ENCODE measurements around the gene TGM4. TPM values are rescaled to one million over a fixed set of nuclear protein-coding genes. Genes with fewer than 3 reads are reported as not detected.

TGM4 gene
- total RNA-seq, 3 donors from 2014 or later: 0.16 TPM; not detected in 2

- Histone ChIP-seq H3K27ac (peak overlapping the region; percentile 21 to 26), H3K4me3 (no peak overlapping the region), H3K4me1 (peaks cover 0 to 7% of the 10 kb centered on the region in 2 donors), H3K9me3 (no peaks in the 10 kb centered on the region), H3K27me3 (no peaks in the 10 kb centered on the region), H3K36me3 (no peaks in the 10 kb centered on the region)
- intact Hi-C loops (cut with DNase I; ENCODE audit: low total_unique reads): no loop called here
- TF ChIP-seq POLR2A (IDR thresholded peaks at IDR 0.05): no peak
- TF ChIP-seq CTCF (IDR thresholded peaks at IDR 0.05): no peak
- TF ChIP-seq POLR2AphosphoS5 (IDR thresholded peaks at IDR 0.05): no peak
- DNase-seq (ENCODE audit: low spot score in 2 of 2): no peak
Measured at GRCh38 chr3:44963571-44964325, 89.3 kb downstream of the TGM4 start.

Other genes with a start within 250 kb of the TGM4 start
- 10 to 100 TPM; 18.0 to 26.2 (median 18.4) TPM for gene ZNF197, start 249.6 kb upstream of the TGM4 start, total RNA-seq
- 10 to 100 TPM in 2 of 3 donors, 1 to 10 TPM in 1; 8.8 to 18.7 (median 13.1) TPM for gene ZNF35, start 225.9 kb upstream of the TGM4 start, total RNA-seq
- 1 to 10 TPM; 4.6 to 9.5 (median 6.6) TPM for gene ZNF502, start 161.9 kb upstream of the TGM4 start, total RNA-seq
- 1 to 10 TPM; 4.9 to 9.1 (median 5.4) TPM for gene ZNF501, start 145.0 kb upstream of the TGM4 start, total RNA-seq
- 10 to 100 TPM; 25.6 to 35.9 (median 31.5) TPM for gene KIAA1143, start 113.0 kb upstream of the TGM4 start, total RNA-seq
- gene KIF15, start 112.8 kb upstream of the TGM4 start, total RNA-seq: 1 to 10 TPM in 1 of 3 donors, under 1 TPM in 2; 0.66 to 1.1 (median 0.73) TPM
- gene TMEM42, start 12.7 kb upstream of the TGM4 start, total RNA-seq: 10 to 100 TPM; 12.8 to 28.6 (median 20.3) TPM
- gene ZDHHC3, start 101.6 kb downstream of the TGM4 start, total RNA-seq: 100 to 1,000 TPM in 1 of 3 donors, 10 to 100 TPM in 2; 69.5 to 120 (median 71.9) TPM
- 10 to 100 TPM; 39.0 to 54.9 (median 43.0) TPM for gene EXOSC7, start 101.6 kb downstream of the TGM4 start, total RNA-seq
- gene CLEC3B, start 151.7 kb downstream of the TGM4 start, total RNA-seq: 100 to 1,000 TPM in 1 of 3 donors, 10 to 100 TPM in 2; 18.3 to 479 (median 55.7) TPM

Measured in breast epithelium (tissue), 4 donors.